ENCODE results near the gene SCD5.

SCD5 gene

GRCh38 chr4:82721819-82722423, 76.7 kb downstream of the SCD5 start:
- in situ Hi-C loops (cut with HindIII; ENCODE audit: low pct_unique_long_range_greater_than_20kb, low sequenced_read_pairs), result no loop called here
- peak; percentile 7 to 63 for DNase-seq (ENCODE audit: low read depth in 1 of 2, low spot score in 1 of 2)

GRCh38 chr4:82718162-82718940, 80.2 kb downstream of the SCD5 start:
- in situ Hi-C loops (cut with HindIII; ENCODE audit: low pct_unique_long_range_greater_than_20kb, low sequenced_read_pairs), result no loop called here
- no peak for DNase-seq (ENCODE audit: low read depth in 1 of 2, low spot score in 1 of 2)
- TF ChIP-seq JUND (IDR thresholded peaks at IDR 0.05; ENCODE audit: low read depth), result no peak

More at GRCh38 chr4:82721819-82722423, 76.7 kb downstream of the SCD5 start:
- TF ChIP-seq JUND (IDR thresholded peaks at IDR 0.05; ENCODE audit: low read depth), result no peak

- in situ Hi-C loops (cut with HindIII; ENCODE audit: low pct_unique_long_range_greater_than_20kb, low sequenced_read_pairs), result no loop called here
- TF ChIP-seq JUND (IDR thresholded peaks at IDR 0.05; ENCODE audit: low read depth), result no peak
- DNase-seq (ENCODE audit: low read depth in 1 of 2, low spot score in 1 of 2), result no peak
These were observed 82.6 kb downstream of the SCD5 start for GRCh38 chr4:82715731-82716617.

GRCh38 chr4:82713856-82714255, 84.7 kb downstream of the SCD5 start:
- no peak for TF ChIP-seq JUND (IDR thresholded peaks at IDR 0.05; ENCODE audit: low read depth)
- in situ Hi-C loops (cut with HindIII; ENCODE audit: low pct_unique_long_range_greater_than_20kb, low sequenced_read_pairs), result no loop called here
- no peak for DNase-seq (ENCODE audit: low read depth in 1 of 2, low spot score in 1 of 2)

GRCh38 chr4:82712561-82712960, 86.0 kb downstream of the SCD5 start:
- in situ Hi-C loops (cut with HindIII; ENCODE audit: low pct_unique_long_range_greater_than_20kb, low sequenced_read_pairs), result no loop called here
- no peak for TF ChIP-seq JUND (IDR thresholded peaks at IDR 0.05; ENCODE audit: low read depth)
- no peak for DNase-seq (ENCODE audit: low read depth in 1 of 2, low spot score in 1 of 2)

GRCh38 chr4:82711158-82711785, 87.3 kb downstream of the SCD5 start:
- TF ChIP-seq JUND (IDR thresholded peaks at IDR 0.05; ENCODE audit: low read depth), result no peak
- peak in 1 of 2 experiments; percentile 11 for DNase-seq (ENCODE audit: low read depth in 1 of 2, low spot score in 1 of 2)
- in situ Hi-C loops (cut with HindIII; ENCODE audit: low pct_unique_long_range_greater_than_20kb, low sequenced_read_pairs), result no loop called here

- no peak for TF ChIP-seq JUND (IDR thresholded peaks at IDR 0.05; ENCODE audit: low read depth)
- in situ Hi-C loops (cut with HindIII; ENCODE audit: low pct_unique_long_range_greater_than_20kb, low sequenced_read_pairs), result no loop called here
These were observed 88.2 kb downstream of the SCD5 start for GRCh38 chr4:82710197-82710929.

GRCh38 chr4:82708982-82709381, 89.6 kb downstream of the SCD5 start:
- no peak for TF ChIP-seq JUND (IDR thresholded peaks at IDR 0.05; ENCODE audit: low read depth)
- in situ Hi-C loops (cut with HindIII; ENCODE audit: low pct_unique_long_range_greater_than_20kb, low sequenced_read_pairs), result no loop called here
- DNase-seq (ENCODE audit: low read depth in 1 of 2, low spot score in 1 of 2), result no peak

More at GRCh38 chr4:82710197-82710929, 88.2 kb downstream of the SCD5 start:
- no peak for DNase-seq (ENCODE audit: low read depth in 1 of 2, low spot score in 1 of 2)

- TF ChIP-seq JUND (IDR thresholded peaks at IDR 0.05; ENCODE audit: low read depth), result no peak
- DNase-seq (ENCODE audit: low read depth in 1 of 2, low spot score in 1 of 2), result no peak
These were observed 92.1 kb downstream of the SCD5 start for GRCh38 chr4:82706349-82707000.

GRCh38 chr4:82705928-82706300, 92.7 kb downstream of the SCD5 start:
- in situ Hi-C loops (cut with HindIII; ENCODE audit: low pct_unique_long_range_greater_than_20kb, low sequenced_read_pairs), result no loop called here
- no peak for DNase-seq (ENCODE audit: low read depth in 1 of 2, low spot score in 1 of 2)
- no peak for TF ChIP-seq JUND (IDR thresholded peaks at IDR 0.05; ENCODE audit: low read depth)

More at GRCh38 chr4:82706349-82707000, 92.1 kb downstream of the SCD5 start:
- in situ Hi-C loops (cut with HindIII; ENCODE audit: low pct_unique_long_range_greater_than_20kb, low sequenced_read_pairs), result no loop called here

- TF ChIP-seq JUND (IDR thresholded peaks at IDR 0.05; ENCODE audit: low read depth), result no peak
- in situ Hi-C loops (cut with HindIII; ENCODE audit: low pct_unique_long_range_greater_than_20kb, low sequenced_read_pairs), result no loop called here
- no peak for DNase-seq (ENCODE audit: low read depth in 1 of 2, low spot score in 1 of 2)
These were observed 93.2 kb downstream of the SCD5 start for GRCh38 chr4:82705169-82705927.

Measured in T47D (cell line).